ENCODE data around the gene SLC27A3. TPM values are rescaled to one million over a fixed set of nuclear protein-coding genes. Genes with fewer than 3 reads are reported as not detected.

Gene SLC27A3
- polyA plus RNA-seq, 1 donor from 2014 or later, result 30.6 TPM

GRCh38 chr1:153791648-153792253 is 16.5 kb downstream of the SLC27A3 start:
- no peaks in the 10 kb centered on the region for H3F3A ChIP-seq (ENCODE audit: insufficient read depth, low read length, poor library complexity, severe bottlenecking)
- H3K9ac ChIP-seq (ENCODE audit: low read length), result no peak overlapping the region
- H3K36me3 ChIP-seq (ENCODE audit: insufficient read depth, low read length), result no peaks in the 10 kb centered on the region
- H2AFZ ChIP-seq (ENCODE audit: low read depth, low read length), result no peak overlapping the region
- H3K9me2 ChIP-seq (ENCODE audit: insufficient read depth, low read length), result no peaks in the 10 kb centered on the region
- no peaks in the 10 kb centered on the region for H3K79me2 ChIP-seq (replicated peaks; ENCODE audit: insufficient read depth, low read length)
- H3K27ac ChIP-seq (ENCODE audit: low read length), result no peak overlapping the region
- TF ChIP-seq EZH2 (IDR thresholded peaks at IDR 0.05; ENCODE audit: borderline replicate concordance, insufficient read depth, low read length, poor library complexity, severe bottlenecking) (no peak), REST (IDR thresholded peaks at IDR 0.05; ENCODE audit: borderline replicate concordance) (no peak), RAD21 (conservative IDR thresholded peaks at IDR 0.05) (no peak), CTCF (IDR thresholded peaks at IDR 0.05; ENCODE audit: poor library complexity, severe bottlenecking) (no peak)
- H3K9me3 ChIP-seq (ENCODE audit: low read length), result no peaks in the 10 kb centered on the region
- no peak overlapping the region for H3K4me2 ChIP-seq (ENCODE audit: low read length)
- no peaks in the 10 kb centered on the region for H4K20me1 ChIP-seq (ENCODE audit: insufficient read depth)
- no peak overlapping the region for H3K4me3 ChIP-seq (ENCODE audit: low read length)
- no peaks in the 10 kb centered on the region for H3K27me3 ChIP-seq (ENCODE audit: insufficient read depth, low read depth, low read length)

- Histone ChIP-seq H3K4me3 (ENCODE audit: low read length) (no peak overlapping the region), H3K27me3 (ENCODE audit: insufficient read depth, low read depth, low read length) (no peaks in the 10 kb centered on the region), H3K4me2 (ENCODE audit: low read length) (no peak overlapping the region), H3K9ac (ENCODE audit: low read length) (no peak overlapping the region), H4K20me1 (ENCODE audit: insufficient read depth) (no peaks in the 10 kb centered on the region), H3K9me3 (ENCODE audit: low read length) (no peaks in the 10 kb centered on the region), H3F3A (ENCODE audit: insufficient read depth, low read length, poor library complexity, severe bottlenecking) (no peaks in the 10 kb centered on the region), H3K79me2 (replicated peaks; ENCODE audit: insufficient read depth, low read length) (no peaks in the 10 kb centered on the region), H2AFZ (ENCODE audit: low read depth, low read length) (no peak overlapping the region), H3K9me2 (ENCODE audit: insufficient read depth, low read length) (no peaks in the 10 kb centered on the region), H3K27ac (ENCODE audit: low read length) (no peak overlapping the region), H3K36me3 (ENCODE audit: insufficient read depth, low read length) (no peaks in the 10 kb centered on the region)
- TF ChIP-seq POLR2AphosphoS5 (IDR thresholded peaks at IDR 0.05), result no peak
- TF ChIP-seq REST (IDR thresholded peaks at IDR 0.05; ENCODE audit: borderline replicate concordance), result no peak
- TF ChIP-seq SMC3 (conservative IDR thresholded peaks at IDR 0.05; ENCODE audit: poor library complexity), result no peak
- no peak for TF ChIP-seq EZH2 (IDR thresholded peaks at IDR 0.05; ENCODE audit: borderline replicate concordance, insufficient read depth, low read length, poor library complexity, severe bottlenecking)
- TF ChIP-seq TAF1 (IDR thresholded peaks at IDR 0.05; ENCODE audit: low read depth), result no peak
- no peak for TF ChIP-seq CTCF (IDR thresholded peaks at IDR 0.05; ENCODE audit: poor library complexity, severe bottlenecking)
- no peak for TF ChIP-seq EP300 (conservative IDR thresholded peaks at IDR 0.05; ENCODE audit: poor library complexity, severe bottlenecking)
- TF ChIP-seq RAD21 (conservative IDR thresholded peaks at IDR 0.05), result no peak
- no peak for TF ChIP-seq MXI1 (conservative IDR thresholded peaks at IDR 0.05; ENCODE audit: poor library complexity, severe bottlenecking)
These were observed 17.4 kb downstream of the SLC27A3 start for GRCh38 chr1:153792631-153793041.

Data from neural cell (in vitro differentiated cells).